GM18526 (cell line): ENCODE results near the gene CGRRF1.

ENCODE experiments used
- POLR2A ChIP-seq: IDR thresholded peaks from 3 replicates; pipeline ENCODE4 v1.6.1; 2011; ENCODE audit not compliant: insufficient read length; ENCODE audit errors: extremely low read depth

CGRRF1 gene

DNA sequence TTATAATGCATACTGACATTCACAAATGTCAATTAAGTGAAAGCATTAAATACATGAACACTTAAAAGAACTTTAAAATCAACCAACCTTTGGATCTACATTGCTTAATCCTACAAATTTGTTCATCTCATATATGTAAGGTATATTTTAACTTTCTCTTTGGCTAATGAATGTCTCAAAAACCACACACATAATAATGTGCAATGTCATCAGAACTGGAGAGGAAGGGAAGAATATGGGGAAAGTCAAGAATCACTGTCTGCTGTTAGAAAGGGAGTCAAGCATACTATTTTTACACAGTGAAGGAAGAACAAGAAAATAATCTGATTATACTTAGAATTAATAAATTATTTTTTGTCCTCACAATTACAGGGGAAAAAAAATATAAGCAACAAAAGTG lies 25.9 kb upstream of the CGRRF1 start:
- TF ChIP-seq POLR2A, result no peak

GRCh38 chr14:54486685-54487084 lies 23.0 kb upstream of the CGRRF1 start:
- TF ChIP-seq POLR2A, result no peak

DNA sequence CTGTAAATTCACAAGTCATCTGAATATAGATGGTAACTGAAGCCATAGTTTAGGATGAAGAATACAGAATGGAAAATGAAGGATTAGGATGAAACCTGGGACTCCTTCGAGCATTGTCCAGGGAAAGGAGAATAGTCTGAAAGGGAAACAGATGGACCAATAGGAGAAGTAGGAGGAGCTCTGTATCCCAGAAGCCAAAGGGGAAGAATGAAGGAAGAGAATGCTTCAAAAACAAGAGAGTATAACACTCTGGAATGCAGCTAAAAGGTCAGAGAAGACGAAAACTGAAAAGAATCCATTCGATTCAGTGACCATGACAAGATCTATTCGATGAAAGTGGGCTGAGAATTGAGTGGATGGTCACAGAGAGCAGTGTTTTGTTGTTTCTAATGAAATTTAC lies 21.9 kb upstream of the CGRRF1 start:
- no peak for TF ChIP-seq POLR2A

DNA sequence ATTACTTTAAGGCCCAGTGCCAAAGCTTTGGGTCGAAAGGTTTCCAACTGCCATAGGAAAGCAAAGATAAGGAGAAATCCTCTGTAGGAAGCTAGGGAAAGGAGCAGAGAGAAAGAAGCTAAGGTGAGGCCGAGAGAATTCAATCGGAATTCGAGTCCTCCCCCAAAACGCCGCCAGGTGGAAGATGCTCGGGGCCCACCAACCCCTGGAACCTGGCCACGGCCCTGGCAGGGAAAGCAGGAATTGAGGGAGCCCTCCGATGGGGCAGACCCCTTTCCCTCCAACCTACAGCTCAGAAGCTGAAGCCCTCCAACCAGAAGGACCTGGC lies 21.4 kb upstream of the CGRRF1 start:
- no peak for TF ChIP-seq POLR2A

- TF ChIP-seq POLR2A, result peak; percentile 85
Measured at GRCh38 chr14:54488646-54489317, 20.9 kb upstream of the CGRRF1 start, which contains the start of gene GMFB. Gene GMFB, minus strand, starts transcription at chr14:54488980. Its CDS starts 53 bp downstream, at chr14:54488927.

DNA sequence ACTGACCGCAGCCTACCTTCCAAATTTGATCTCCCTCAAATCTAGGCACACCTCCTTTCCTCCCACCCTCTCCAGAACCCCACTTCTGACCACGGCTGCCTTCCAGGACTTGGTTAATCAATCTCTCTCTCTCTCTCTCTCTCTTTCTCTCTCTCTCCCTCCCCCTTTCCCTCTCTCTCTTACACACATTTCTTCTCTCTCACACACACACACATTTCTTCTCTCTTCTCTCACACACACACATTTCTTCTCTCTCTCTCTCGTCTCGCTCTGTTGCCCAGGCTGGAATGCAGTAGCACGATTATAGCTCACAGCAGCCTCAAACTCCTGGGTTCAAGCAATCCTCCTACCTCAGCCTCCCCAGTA lies 20.4 kb upstream of the CGRRF1 start:
- TF ChIP-seq POLR2A, result no peak

DNA sequence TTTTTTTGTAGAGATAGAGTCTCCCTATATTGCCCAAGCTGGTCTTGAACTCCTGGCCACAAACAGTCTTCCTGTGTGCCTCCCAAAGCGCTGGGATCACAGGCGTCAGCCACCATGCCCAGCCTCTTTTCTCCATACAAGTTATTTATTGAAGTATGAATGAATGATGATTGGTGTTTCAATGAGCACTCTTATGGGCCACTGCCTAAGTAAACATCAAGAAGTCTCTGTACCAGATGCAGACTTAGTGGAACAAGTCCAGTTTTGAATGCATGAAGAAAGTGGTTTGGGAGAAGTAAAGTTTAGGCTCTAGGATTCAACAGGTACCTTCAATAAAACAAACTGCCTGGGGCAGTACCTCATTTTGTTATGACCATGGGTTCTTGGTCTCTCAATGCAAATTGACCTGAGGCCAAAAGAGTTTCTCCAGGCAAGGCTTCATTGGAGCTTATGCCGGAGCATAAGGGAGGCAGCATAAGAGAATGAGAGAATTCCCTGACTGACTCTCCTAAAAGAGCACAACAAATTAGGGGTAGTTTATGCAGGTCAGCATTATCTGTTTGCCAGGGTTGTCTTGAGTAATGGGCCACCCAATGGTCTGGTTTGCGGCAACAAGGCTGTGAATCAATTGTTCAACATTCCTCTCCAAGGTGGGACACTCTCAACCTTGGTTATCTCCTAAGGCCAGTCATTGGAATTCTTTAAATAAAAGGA lies 19.8 kb upstream of the CGRRF1 start:
- no peak for TF ChIP-seq POLR2A

GRCh38 chr14:54490445-54491175 lies 19.1 kb upstream of the CGRRF1 start:
- TF ChIP-seq POLR2A, result no peak

DNA sequence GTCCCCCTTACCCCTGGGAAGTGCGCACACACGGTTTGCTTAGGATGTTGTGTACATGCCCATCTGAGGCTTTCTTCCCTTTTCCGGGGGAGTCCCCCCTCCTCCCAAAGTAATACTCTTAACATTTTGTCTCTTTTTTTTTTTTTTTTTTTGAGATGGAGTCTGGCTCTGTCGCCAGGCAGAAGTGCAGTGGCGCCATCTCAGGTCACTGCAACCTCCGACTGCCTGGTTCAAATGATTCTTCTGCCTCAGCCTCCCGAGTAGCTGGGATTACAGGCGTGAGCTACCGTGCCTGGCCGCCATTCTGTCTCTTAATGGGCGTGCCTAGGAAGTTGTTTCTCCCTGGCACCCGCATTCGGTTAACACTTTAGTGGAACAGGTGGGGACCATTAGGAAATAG lies 16.4 kb upstream of the CGRRF1 start:
- no peak for TF ChIP-seq POLR2A

DNA sequence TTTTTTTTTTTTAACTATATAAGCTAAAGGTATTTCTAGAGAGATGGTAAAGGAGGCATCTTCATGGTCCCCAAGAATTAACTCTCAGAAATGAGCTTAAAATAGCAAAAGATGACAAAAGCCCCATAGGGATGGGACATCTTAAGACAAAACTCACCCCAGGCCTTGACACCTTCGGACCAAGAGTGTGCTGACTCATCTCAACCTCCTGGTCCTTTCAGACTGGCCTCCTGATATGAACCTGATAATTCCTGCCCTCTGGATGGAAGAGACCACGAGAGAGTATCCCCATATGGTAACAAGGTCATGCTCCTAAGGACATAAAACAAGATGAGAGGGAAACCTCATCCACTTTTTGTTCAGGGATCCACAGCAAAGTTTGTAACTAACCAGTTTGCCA lies 12.5 kb upstream of the CGRRF1 start:
- TF ChIP-seq POLR2A, result no peak

DNA sequence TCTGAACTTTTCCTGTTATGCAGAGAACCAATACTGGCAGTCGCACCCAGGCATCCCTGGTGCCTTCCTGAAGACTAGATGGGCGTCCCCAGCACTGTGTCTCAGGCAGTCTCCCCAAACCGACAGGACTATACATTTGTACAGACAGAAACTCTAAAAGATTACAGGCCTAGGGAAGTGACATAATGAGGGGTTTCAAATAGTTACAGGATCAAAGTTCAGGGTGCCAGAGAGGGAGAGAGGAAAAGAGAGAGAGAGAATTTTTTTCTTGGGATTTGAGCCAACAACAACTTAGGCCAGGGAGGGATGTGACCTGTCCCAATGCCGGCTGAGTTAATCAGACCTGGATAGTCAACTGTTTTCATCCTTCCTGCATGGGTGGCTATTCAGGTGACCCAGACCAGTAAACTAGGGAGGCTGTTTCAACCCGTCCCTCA lies 11.6 kb upstream of the CGRRF1 start:
- no peak for TF ChIP-seq POLR2A

DNA sequence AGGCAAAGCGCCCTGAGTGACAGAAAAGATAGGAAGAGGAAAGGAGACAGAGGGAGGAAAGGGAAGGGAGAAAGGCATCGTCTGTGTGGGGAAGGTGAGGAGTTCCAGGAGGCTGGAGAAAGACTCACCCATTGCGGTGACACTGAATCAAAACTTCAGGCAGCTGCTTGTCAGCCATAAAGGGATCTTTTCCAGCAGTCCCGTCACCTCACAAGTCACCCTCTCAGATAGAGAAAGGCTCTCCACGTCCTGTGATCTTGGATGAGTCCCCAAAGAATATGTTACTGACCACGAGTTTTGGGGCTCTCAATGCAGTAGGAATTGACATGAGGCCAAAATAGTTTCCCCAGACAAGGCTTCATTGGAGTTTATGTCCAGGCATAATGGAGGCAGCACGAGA lies 11.1 kb upstream of the CGRRF1 start:
- no peak for TF ChIP-seq POLR2A

GRCh38 chr14:54500744-54501143 lies 9.0 kb upstream of the CGRRF1 start:
- TF ChIP-seq POLR2A, result no peak

DNA sequence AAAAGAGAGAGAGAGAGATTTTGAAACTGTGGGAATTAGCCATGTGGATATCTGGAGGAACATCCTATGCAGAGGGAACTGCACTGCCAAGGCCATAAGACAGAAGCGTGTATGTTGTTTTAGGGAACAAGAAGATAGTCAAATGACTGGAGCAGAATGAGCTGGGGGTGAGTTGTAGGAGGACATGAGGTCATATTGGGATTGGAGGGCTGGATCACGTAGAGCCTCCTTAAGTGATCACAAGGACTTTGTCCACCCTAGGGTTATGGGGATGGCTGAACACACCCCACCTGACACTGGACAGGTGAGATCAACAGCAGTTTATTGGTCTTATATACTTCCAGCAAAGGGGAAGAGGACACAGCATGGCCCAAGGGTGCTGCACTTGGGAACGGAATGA lies 8.2 kb upstream of the CGRRF1 start:
- TF ChIP-seq POLR2A, result no peak

DNA sequence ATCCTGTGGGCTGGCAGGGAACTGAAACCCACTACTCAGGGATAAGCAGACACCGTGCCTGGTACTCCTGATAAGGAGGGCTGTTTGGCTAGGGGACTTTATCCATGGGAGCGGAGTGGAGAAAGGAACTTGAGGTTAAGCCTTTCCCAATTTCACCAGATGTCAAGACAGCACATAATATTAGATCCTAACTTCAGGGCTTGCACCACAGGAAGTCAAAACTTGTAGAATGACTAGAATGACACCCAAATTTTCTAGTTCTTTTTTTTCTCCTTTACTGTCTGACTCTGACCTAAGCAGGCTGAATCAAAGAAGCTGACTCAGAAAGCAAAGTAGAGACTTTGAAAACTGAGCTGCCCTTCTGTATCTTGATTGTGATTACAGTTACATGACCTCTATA lies 7.1 kb upstream of the CGRRF1 start:
- TF ChIP-seq POLR2A, result no peak

GRCh38 chr14:54503486-54503885 lies 6.2 kb upstream of the CGRRF1 start:
- no peak for TF ChIP-seq POLR2A
